ENCODE data around the gene FCN1. TPM values are rescaled to one million over a fixed set of nuclear protein-coding genes. Genes with fewer than 3 reads are reported as not detected.

FCN1 gene
- total RNA-seq, 4 donors from 2014 or later: 0.10 to 2.3 (median 1.1) TPM; not detected in 1

GRCh38 chr9:134888603-134889190 is 29.0 kb downstream of the FCN1 start:
- Histone ChIP-seq H3K4me3 (replicated peaks in 1 of 3) (no peak overlapping the region), H3K36me3 (no peaks in the 10 kb centered on the region), H3K27ac (no peak overlapping the region), H3K4me1 (no peaks in the 10 kb centered on the region), H3K9me3 (no peaks in the 10 kb centered on the region), H3K27me3 (no peaks in the 10 kb centered on the region)
- no peak for DNase-seq
- WGBS, 2 donors: 88% methylated on average over 10 to 14 of the region's 14 CpGs
- intact Hi-C loops (cut with DNase I): no loop called here
- TF ChIP-seq CTCF (IDR thresholded peaks at IDR 0.05): no peak
- TF ChIP-seq POLR2A (IDR thresholded peaks at IDR 0.05): no peak

GRCh38 chr9:134887686-134888602 is 29.8 kb downstream of the FCN1 start:
- Histone ChIP-seq H3K9me3 (no peaks in the 10 kb centered on the region), H3K27ac (no peak overlapping the region), H3K36me3 (no peaks in the 10 kb centered on the region), H3K4me3 (replicated peaks in 1 of 3) (no peak overlapping the region), H3K4me1 (no peaks in the 10 kb centered on the region), H3K27me3 (no peaks in the 10 kb centered on the region)
- 75 to 77% methylated on average over 21 to 27 of the region's 27 CpGs for WGBS, 2 donors
- DNase-seq: no peak
- intact Hi-C loops (cut with DNase I): no loop called here
- no peak for TF ChIP-seq POLR2A (IDR thresholded peaks at IDR 0.05)
- TF ChIP-seq CTCF (IDR thresholded peaks at IDR 0.05): no peak

DNA sequence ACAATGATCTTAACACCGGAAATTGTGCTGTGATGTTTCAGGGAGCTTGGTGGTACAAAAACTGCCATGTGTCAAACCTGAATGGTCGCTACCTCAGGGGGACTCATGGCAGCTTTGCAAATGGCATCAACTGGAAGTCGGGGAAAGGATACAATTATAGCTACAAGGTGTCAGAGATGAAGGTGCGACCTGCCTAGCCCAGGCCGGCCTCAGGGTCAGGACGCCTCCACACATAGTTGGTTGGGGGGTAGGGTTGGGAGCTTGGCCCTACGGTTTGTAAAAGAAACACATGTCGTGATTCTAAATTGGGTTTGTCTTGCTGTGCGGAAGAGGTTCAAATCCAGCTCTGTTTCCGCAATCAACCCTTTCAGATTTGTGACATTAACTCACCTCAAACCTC is 30.5 kb downstream of the FCN1 start:
- intact Hi-C loops (cut with DNase I): no loop called here
- TF ChIP-seq POLR2A (IDR thresholded peaks at IDR 0.05): no peak
- TF ChIP-seq CTCF (IDR thresholded peaks at IDR 0.05): no peak
- no peak for DNase-seq
- 91 to 94% methylated on average over 10 of the region's 10 CpGs for WGBS, 2 donors
- Histone ChIP-seq H3K27me3 (no peaks in the 10 kb centered on the region), H3K27ac (no peak overlapping the region), H3K9me3 (no peaks in the 10 kb centered on the region), H3K36me3 (no peaks in the 10 kb centered on the region), H3K4me1 (no peaks in the 10 kb centered on the region), H3K4me3 (replicated peaks in 1 of 3) (no peak overlapping the region)

DNA sequence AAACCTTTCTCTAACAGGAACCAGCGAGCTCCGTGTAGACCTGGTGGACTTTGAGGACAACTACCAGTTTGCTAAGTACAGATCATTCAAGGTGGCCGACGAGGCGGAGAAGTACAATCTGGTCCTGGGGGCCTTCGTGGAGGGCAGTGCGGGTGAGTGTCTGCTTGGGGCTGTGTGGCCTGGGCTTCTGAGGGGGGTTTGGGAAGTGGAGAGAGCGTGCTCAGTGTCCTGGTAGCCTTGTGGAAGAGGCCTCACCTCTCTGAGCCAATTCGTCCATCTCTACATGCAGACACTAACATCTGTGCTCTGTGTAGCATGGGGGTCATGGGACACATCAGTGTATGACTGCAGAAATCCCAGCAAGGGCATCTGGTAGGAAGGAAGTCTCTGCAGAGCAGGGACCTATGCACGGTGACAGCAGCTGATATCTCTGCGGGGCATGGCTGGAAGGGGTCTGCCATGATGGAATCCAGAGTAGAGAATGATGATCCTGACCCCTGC is 31.2 kb downstream of the FCN1 start:
- TF ChIP-seq CTCF (IDR thresholded peaks at IDR 0.05) (no peak), POLR2A (IDR thresholded peaks at IDR 0.05) (no peak)
- H3K4me3 ChIP-seq (replicated peaks in 1 of 3): no peak overlapping the region
- no peaks in the 10 kb centered on the region for H3K27me3 ChIP-seq
- no peak overlapping the region for H3K27ac ChIP-seq
- H3K36me3 ChIP-seq: no peaks in the 10 kb centered on the region
- WGBS, 2 donors: 91 to 97% methylated on average over 11 of the region's 11 CpGs
- no peaks in the 10 kb centered on the region for H3K9me3 ChIP-seq
- H3K4me1 ChIP-seq: peaks cover 2 to 6% of the 10 kb centered on the region in 2 donors
- no peak for DNase-seq
- intact Hi-C loops (cut with DNase I): no loop called here
